ENCODE measurements around the gene TRAF1. TPM values are rescaled to one million over a fixed set of nuclear protein-coding genes. Genes with fewer than 3 reads are reported as not detected.

The TRAF1 gene
- total and polyA plus RNA-seq, 2 of the 13 experiments (the other 11 are each of a cell fraction or from before 2014, with no cell fraction given), result 0.44 to 1.0 TPM

- TF ChIP-seq ZBTB49 (CRISPR knock-in tag; IDR thresholded peaks at IDR 0.05; ENCODE audit: borderline replicate concordance), result no peak
- no peak for TF ChIP-seq JDP2 (CRISPR knock-in tag; IDR thresholded peaks at IDR 0.05; ENCODE audit: borderline replicate concordance)
- no peak for TF ChIP-seq ZNF34 (CRISPR knock-in tag; IDR thresholded peaks at IDR 0.05; ENCODE audit: borderline replicate concordance)
- no peak for TF ChIP-seq ZNF761 (CRISPR knock-in tag; conservative IDR thresholded peaks at IDR 0.05)
- no peak for TF ChIP-seq KLF11 (CRISPR knock-in tag; IDR thresholded peaks at IDR 0.05)
- no peak for TF ChIP-seq NR2C2 (CRISPR knock-in tag; IDR thresholded peaks at IDR 0.05; ENCODE audit: borderline replicate concordance)
Observed at GRCh38 chr9:120941046-120941770, 14.6 kb upstream of the TRAF1 start (continued).

GRCh38 chr9:120940573-120940972 is 14.0 kb upstream of the TRAF1 start:
- no peaks in the 10 kb centered on the region for H3K9me3 ChIP-seq (ENCODE audit: low read length)
- no peak overlapping the region for H3K4me3 ChIP-seq (replicated peaks in 1 of 3; ENCODE audit: insufficient read depth in 1 of 3, low read depth in 2 of 3, low read length in 3 of 3)
- H3K4me2 ChIP-seq (ENCODE audit: low read depth, low read length), result no peak overlapping the region
- BruUV-seq (replicated peaks), result no TSS peak
- FAIRE-seq (no peak), ATAC-seq (no peak), DNase-seq (ENCODE audit: low spot score) (no peak)
- no peaks in the 10 kb centered on the region for H3K79me2 ChIP-seq (ENCODE audit: insufficient read depth, low read length)
- peaks cover 9% of the 10 kb centered on the region for H3K4me1 ChIP-seq (ENCODE audit: insufficient read depth, low read length)
- in situ Hi-C loops (cut with HindIII; ENCODE audit: extremely low pct_ligation_motif_present, low pct_unique_long_range_greater_than_20kb), result no loop called here
- no peaks in the 10 kb centered on the region for H3K27me3 ChIP-seq (ENCODE audit: control insufficient read depth in 1 of 2, insufficient read depth in 2 of 2, low read length in 2 of 2)
- 80% methylated on average over 10 of the region's 10 CpGs for WGBS (ENCODE audit: low lambda C conversion rate)
- ChIA-PET CTCF (ENCODE audit: low intra/inter-chr PET ratio, low total read pairs) (no interaction called here), POLR2A (no interaction called here)
- no peak overlapping the region for H3K9ac ChIP-seq (ENCODE audit: insufficient read depth, low read depth, low read length)
- no peaks in the 10 kb centered on the region for H4K20me1 ChIP-seq (ENCODE audit: insufficient read depth, low read length)
- intact Hi-C loops (cut with micrococcal nuclease; ENCODE audit: unreplicated experiment), result no loop called here
- no peak overlapping the region for H2AFZ ChIP-seq (ENCODE audit: low read length)
- H3K27ac ChIP-seq (ENCODE audit: extremely low read length, insufficient read depth, low read length), result no peak overlapping the region
- no peaks in the 10 kb centered on the region for H3K36me3 ChIP-seq (replicated peaks in 1 of 2; ENCODE audit: control insufficient read depth in 1 of 2, insufficient read depth in 2 of 2, low read length in 2 of 2)
- TF ChIP-seq ZNF768 (CRISPR knock-in tag; IDR thresholded peaks at IDR 0.05) (no peak), DZIP1 (CRISPR knock-in tag; IDR thresholded peaks at IDR 0.05) (no peak), KDM5A (IDR thresholded peaks at IDR 0.05; ENCODE audit: borderline replicate concordance, low read length) (no peak), PBX2 (CRISPR knock-in tag; IDR thresholded peaks at IDR 0.05) (no peak), ZNF543 (CRISPR knock-in tag; IDR thresholded peaks at IDR 0.05) (no peak), BATF2 (CRISPR knock-in tag; IDR thresholded peaks at IDR 0.05) (no peak), ZMYM4 (CRISPR knock-in tag; IDR thresholded peaks at IDR 0.05) (no peak), MEF2D (CRISPR knock-in tag; IDR thresholded peaks at IDR 0.05) (no peak), SMAD9 (CRISPR knock-in tag; IDR thresholded peaks at IDR 0.05) (no peak), NAIF1 (CRISPR knock-in tag; IDR thresholded peaks at IDR 0.05; ENCODE audit: borderline replicate concordance) (no peak)

Data from HepG2 (cell line).